HUDEP-2 (cell line): ENCODE results near the gene LZTS2.
"Not testable (repeated sequence)": the region's sequence is repeated elsewhere in the genome, so short reads cannot be mapped to it uniquely, and the experiment has no call there.

Source experiments
- DNase-seq, 76 experiments: peaks; one replicate each; lab custom pipeline; 2025; ENCODE audit not compliant: unreplicated experiment in 76 of 76; lab: John Stamatoyannopoulos, UW

Gene LZTS2

DNA sequence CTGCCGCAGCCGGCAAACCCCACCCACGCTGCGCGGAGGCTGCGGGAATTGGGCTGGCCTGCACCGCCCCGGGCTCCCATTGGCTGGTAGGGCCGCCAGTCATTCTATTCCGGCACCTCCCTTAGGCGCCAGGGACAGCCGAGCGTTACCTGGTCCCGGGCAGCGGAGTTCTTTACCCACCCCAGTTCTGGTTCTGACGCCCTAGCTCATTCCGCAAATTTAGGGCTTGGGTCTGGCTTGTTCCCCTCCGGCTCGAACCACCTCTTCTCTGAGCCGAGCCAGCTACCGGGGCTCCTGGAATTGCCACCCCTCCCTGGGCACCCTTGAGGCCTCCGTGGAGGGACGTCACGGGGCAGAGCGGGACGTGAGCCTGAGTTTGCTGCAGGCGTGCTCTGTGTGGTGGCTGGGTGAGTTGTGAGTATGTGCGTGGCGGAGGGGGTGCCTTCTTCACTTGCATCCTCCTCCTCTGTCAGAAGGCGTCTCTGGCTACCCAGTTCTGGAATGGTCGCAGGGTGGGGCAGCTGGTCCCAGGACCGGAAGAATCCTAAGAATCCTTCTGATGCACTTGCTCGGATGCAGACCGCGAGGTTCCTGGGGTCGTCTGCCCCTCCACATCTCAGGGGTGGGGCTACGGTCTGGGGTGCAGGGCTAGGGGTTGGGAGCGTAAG lies 31.7 kb downstream of the LZTS2 start, which contains the start of the genes PDZD7 and SFXN3:
Gene PDZD7, minus strand, starts transcription at position 2 of the 668 bp plus-strand sequence. CDS start 910 bp downstream, outside the sequence.
Gene SFXN3, plus strand, starts transcription at position 107 of the 668 bp plus-strand sequence. CDS start 3,461 bp downstream, outside the sequence.
- DNase-seq, result peak in 74 of 76 experiments; percentile 58 to 95 (median 88)

DNA sequence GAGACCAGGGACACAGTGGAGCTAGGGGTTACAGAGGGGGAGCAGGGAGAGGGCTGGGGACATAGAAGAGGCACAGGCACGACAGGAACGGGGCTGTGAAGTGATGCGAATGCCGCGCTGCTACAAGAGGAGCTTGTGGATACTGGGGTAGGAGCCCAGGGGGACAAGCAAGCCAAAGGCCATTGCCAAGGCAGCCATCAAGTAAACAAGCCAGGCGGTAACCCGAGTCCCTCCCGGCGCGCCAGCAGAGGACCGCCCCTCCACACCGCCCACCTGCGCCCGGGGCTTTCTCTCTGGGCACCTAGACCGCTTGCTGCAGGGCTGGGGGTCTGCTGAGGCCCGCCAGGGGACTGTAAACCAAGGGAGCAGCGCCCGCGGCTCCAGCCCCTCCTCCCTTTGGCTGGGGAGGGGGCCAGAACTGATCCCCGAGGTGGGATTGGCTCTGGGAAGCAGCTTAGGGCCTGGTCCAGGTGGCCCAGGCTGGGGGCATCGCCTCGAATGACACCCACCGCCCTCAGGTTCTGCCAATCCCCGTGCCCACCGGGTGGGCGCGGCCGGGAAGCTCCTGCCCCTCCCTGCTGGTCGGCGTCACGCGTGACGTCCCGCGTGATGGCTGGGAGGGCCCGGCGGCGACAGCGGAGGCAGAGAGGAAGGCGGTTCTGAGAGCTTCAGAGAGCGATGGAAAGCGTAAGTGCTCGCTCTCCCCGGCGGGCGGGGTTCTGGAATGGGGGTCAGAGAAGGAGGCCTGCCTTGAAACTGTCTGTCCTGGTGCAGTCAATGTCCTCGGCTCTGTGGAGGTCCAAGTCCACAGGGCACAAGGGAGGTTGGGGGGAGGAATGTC lies 32.4 kb downstream of the LZTS2 start:
- peak in 37 of 76 experiments; percentile 9 to 52 (median 34) for DNase-seq

DNA sequence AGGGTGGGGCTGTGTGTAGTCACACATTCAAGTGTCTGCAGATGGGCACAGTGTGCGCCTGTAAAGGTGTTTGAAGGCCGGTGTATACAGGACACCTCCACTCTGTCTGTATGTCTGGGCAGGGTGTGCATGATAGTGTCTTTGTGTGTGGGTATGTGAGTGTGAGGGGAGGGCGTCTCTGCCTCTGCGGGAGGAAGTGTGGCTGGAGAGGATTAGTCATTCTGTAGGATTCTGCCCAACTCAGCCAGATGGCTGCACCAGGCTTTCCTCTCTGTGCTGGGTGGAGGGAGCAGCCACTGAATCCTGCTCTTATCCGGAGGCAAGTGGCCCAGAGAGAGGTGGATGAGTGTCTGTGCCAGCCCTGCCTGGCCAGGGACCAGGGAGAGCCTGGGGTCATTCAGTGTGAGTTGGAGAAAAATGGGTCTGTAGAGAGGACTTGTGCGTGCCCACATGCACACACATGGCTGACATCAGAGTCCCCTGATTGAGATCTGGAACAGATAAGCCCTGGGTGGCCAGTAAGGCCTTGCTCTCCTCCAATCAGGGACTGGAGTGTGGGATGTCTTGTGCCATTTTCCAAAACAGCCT lies 33.1 kb downstream of the LZTS2 start:
- DNase-seq, result peak in 60 of 76 experiments; percentile 7 to 75 (median 48)

DNA sequence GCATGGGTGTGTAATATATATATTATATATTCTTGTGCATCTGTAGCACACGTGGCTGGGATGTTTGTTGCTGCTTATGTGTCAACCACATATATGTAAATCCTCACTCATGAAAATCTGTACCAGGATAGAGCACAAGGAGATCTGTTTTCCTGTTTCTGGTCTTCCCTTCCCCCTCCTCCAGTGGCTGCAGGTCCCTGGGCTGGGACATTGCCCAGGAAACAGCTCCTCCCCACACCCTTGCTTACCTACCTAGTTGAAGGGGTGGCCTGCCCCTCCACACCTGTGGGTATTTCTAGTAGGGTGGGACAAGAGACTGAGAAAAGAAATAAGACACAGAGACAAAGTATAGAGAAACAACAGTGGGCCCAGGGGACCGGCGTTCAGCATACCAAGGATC lies 33.7 kb downstream of the LZTS2 start:
- no peak for DNase-seq

DNA sequence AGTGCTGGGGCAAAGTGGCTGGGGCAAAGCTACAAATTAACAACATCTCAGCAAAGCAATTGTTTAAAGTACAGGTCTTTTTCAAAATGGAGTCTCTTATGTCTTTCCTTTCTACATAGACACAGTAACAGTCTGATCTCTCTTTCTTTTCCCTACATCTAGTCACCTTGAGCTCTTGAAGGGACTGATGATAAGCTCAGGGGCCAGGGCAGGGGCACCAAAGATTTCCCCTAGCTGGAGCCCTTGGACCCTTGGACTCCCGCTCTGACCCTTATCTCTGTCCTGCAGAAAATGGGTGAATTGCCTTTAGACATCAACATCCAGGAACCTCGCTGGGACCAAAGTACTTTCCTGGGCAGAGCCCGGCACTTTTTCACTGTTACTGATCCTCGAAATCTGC lies 34.8 kb downstream of the LZTS2 start:
- DNase-seq, result not testable (repeated sequence)

DNA sequence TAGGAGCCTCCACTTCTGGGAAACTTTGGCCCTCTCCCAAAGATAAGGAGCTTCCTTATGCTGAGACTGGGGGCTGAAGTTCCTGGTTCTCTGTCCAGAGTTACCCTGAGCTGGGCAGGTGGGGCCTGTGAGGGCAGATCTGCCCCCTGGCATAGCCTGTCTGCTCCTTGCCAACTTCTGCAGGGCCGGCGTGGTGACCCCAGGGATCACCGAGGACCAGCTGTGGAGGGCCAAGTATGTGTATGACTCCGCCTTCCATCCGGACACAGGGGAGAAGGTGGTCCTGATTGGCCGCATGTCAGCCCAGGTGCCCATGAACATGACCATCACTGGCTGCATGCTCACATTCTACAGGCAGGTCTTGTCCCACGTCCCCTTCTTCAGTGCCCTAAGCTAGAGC lies 35.7 kb downstream of the LZTS2 start:
- no peak for DNase-seq

DNA sequence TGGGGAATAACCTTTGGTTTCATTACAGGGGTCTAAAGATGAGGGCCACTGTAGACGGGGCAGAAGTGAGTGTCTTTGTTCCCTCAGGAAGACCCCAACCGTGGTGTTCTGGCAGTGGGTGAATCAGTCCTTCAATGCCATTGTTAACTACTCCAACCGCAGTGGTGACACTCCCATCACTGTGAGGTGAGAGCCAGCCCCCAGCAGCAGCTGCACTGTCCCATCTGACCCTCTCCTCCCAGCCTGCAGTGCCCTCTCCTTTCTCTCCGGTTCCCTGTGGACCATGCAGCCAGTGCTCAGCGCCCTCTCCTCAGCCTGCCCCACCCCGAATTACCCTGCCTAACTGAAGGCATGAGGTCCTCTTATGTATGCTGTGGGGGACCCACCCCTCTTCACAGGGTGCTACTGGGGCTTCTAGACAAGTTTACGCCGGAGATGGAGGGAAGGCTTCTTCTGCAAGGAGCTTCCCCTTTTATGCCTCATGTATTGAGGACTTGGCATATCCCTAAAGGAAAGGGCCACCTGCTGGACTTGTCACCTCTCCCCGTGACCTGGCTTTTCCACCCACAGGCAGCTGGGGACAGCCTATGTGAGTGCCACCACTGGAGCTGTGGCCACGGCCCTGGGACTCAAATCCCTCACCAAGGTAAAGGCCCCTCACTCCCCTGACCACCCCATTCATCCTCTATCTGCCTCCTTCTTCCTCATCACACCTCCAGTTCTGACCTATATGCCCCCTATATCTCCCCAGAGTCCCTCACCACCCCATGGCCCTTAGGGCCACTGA lies 36.5 kb downstream of the LZTS2 start:
- DNase-seq, result no peak

- DNase-seq, result no peak
These were observed 37.1 kb downstream of the LZTS2 start for GRCh38 chr10:101036726-101037125.

GRCh38 chr10:101038484-101038883 lies 38.9 kb downstream of the LZTS2 start:
- DNase-seq, result no peak

- no peak for DNase-seq
These were observed 40.5 kb downstream of the LZTS2 start for GRCh38 chr10:101040061-101040460.

- no peak for DNase-seq
These were observed 41.2 kb downstream of the LZTS2 start for GRCh38 chr10:101040851-101041250.

DNA sequence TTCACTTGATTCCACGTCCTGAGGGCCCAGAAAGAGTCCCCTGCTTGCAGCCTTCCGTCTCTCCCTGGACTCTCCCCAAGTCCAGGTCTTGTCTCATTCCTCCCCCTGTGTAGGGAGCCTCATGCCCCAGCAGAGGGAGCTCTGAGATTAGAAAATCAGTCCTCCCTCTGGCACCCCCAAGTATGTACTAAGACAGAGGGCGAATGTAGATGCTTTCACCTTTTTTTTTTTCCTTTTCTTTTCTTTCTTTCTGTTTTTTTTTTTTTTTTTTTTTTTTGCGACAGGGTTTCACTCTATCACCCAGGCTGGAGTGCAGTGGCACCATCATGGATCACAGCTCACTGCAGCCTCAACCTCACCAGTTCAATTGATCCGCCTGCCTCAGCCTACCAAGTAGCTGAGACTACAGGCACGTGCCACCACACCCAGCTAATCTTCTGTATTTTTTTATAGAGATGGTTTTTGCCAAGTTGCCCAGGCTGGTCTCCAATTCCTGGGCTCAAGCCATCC lies 41.7 kb downstream of the LZTS2 start:
- peak in 72 of 76 experiments; percentile 12 to 79 (median 56) for DNase-seq

- DNase-seq, result no peak
These were observed 42.5 kb downstream of the LZTS2 start for GRCh38 chr10:101042118-101042517.

DNA sequence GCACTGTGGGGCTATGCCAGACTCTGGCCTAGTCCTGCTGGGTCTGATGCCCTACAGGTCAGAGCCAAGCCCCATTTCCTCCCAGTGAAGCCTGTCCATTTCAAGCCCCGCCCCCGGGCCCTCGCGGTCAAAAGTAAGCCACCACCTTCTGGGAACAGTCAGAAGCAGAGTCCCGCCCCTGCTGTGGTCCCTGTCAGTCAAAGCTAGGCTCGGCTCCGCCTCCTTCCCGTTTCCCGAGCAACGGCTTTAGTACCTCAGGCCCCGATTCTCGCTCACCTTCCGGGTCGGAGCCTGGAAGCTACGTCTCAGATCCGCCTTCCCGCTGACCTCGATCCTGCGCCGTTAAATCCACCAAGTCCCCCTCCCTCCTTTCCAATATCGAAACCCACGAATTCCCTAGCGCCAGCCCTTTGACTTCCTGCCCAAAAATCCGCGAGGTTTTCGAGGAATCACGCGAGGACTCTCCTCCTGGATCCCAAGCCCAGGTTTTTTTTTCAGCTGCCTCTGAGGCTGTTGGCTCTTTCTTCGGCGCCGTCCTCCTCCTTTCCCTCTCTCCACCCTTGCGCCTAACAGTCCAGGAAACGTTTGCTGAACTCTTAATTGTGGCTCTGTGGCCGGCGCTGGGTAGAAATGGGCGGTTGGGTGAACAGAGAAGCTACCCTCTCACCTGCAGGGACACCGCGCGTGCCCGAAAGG lies 43.2 kb downstream of the LZTS2 start:
- DNase-seq, result peak in 74 of 76 experiments; percentile 34 to 96 (median 86)

GRCh38 chr10:101043363-101043707 lies 43.7 kb downstream of the LZTS2 start:
- no peak for DNase-seq

DNA sequence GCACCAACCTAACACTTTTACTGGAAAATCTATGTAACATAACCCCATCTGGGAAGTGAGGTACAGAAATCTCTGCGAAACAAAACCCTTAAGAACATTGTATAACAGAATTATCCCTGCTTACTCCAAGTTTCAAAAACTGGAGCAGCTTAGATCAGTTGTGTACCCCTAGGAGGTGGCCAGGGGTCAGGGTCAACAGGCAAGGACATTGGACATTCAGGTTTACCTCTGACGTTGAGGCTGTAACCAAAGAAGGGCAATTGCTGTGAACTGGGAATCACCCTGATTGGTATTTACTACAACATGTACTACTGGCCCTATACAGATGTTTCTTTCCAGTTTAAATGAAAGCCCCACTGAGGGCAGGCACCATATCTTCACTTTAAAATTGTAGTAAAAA lies 44.5 kb downstream of the LZTS2 start:
- DNase-seq, result no peak

DNA sequence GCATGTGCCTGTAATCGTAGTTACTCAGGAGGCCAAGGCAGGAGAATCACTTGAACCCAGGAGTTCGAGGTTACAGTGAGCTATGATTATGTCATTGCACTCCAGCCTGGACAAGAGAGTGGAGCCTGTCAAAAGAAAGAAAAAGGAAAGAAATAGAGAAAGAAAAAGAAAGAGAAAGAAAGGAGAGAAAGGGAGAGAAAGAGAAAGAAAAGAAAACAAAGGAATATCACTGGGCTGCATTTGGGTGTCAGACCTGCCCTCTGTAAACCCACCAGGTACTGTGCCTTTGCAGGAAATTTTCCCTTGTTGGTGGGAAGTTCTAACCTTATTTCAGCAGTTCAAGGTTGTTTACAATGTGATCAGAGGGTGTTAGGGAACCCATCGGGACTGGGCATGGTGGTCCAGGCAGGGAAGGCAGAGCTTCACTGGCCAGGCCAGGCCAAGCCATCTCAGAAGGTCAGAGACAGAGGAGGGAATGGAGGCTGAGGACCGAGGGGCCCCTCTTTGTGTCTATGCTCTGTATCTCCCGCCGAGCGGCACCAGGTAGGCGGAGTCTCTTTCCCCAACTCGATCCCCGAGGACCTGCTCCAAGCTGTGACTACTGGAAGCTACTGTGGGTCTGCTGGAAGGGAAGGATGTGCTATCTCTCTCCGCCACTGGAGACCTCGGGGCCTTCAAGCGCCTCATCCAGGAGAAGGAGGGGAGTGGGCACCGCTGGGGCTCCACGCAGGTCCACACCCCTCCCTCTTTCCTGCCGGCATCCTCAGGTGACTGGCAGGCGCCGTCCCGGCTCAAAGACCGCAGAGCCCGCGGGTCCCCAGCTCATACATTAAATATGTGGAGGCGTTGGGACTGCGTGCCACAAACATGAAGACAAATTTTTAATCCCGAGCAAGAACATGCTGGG lies 47.0 kb downstream of the LZTS2 start:
- no peak for DNase-seq

GRCh38 chr10:101047268-101047667 lies 47.7 kb downstream of the LZTS2 start:
- no peak for DNase-seq
